GM23248 (cell line): ENCODE results near the gene SEC24B. TPM values are rescaled to one million over a fixed set of nuclear protein-coding genes. Genes with fewer than 3 reads are reported as not detected.
A peak's percentile ranks its signal among the peaks of the same experiment; 100 is the strongest.
"Not testable (repeated sequence)": the region's sequence is repeated elsewhere in the genome, so short reads cannot be mapped to it uniquely, and the experiment has no call there.

ENCODE experiments used
- DNase-seq: peaks from one replicate; pipeline ENCODE4 v3.0.0-alpha.2; 2015
- H2AFZ ChIP-seq: fragments of 200-600 bp; sonication (generic); 2 replicates; pipeline ENCODE4 v1.6.1; 2016; ENCODE audit warnings: antibody characterized with exemption
- H3F3A ChIP-seq: fragments of 200-600 bp; sonication (generic); 2 replicates; pipeline ENCODE4 v1.6.1; 2016; ENCODE audit warnings: mild to moderate bottlenecking, antibody characterized with exemption, mixed run types; ENCODE audit not compliant: insufficient read depth
- H3K27ac ChIP-seq: fragments of 200-600 bp; sonication (generic); 2 replicates; pipeline ENCODE4 v1.5.1; 2016; ENCODE audit warnings: mild to moderate bottlenecking
- H3K27me3 ChIP-seq: fragments of 200-600 bp; sonication (generic); replicated peaks from 2 replicates; pipeline ENCODE4 v1.6.1; 2016; ENCODE audit warnings: mild to moderate bottlenecking; ENCODE audit not compliant: insufficient read depth
- H3K36me3 ChIP-seq: fragments of 200-600 bp; sonication (generic); 2 replicates; pipeline ENCODE4 v1.6.1; 2016; ENCODE audit warnings: low read depth, mild to moderate bottlenecking
- H3K4me1 ChIP-seq: fragments of 200-600 bp; sonication (generic); 2 replicates; pipeline ENCODE4 v1.6.1; 2016; ENCODE audit warnings: mild to moderate bottlenecking; ENCODE audit not compliant: insufficient read depth
- H3K4me2 ChIP-seq: fragments of 200-600 bp; sonication (generic); one replicate; pipeline ENCODE4 v1.6.1; 2016; ENCODE audit warnings: mild to moderate bottlenecking; ENCODE audit not compliant: unreplicated experiment
- H3K4me3 ChIP-seq: fragments of 200-600 bp; sonication (generic); 2 replicates; pipeline ENCODE4 v1.5.1; 2016; ENCODE audit warnings: mild to moderate bottlenecking
- H3K79me2 ChIP-seq: fragments of 200-600 bp; sonication (generic); 2 replicates; pipeline ENCODE4 v1.6.1; 2016; ENCODE audit warnings: mild to moderate bottlenecking; ENCODE audit not compliant: insufficient read depth
- H3K9ac ChIP-seq: fragments of 200-600 bp; sonication (generic); 2 replicates; pipeline ENCODE4 v1.6.1; 2016; ENCODE audit warnings: mild to moderate bottlenecking
- H3K9me2 ChIP-seq: fragments of 200-600 bp; sonication (generic); 2 replicates; pipeline ENCODE4 v1.6.1; 2016; ENCODE audit warnings: mixed run types, mild to moderate bottlenecking, moderate library complexity; ENCODE audit not compliant: insufficient read depth
- H3K9me3 ChIP-seq: fragments of 200-600 bp; sonication (generic); one replicate; pipeline ENCODE4 v1.6.1; 2017; ENCODE audit warnings: low read depth
- H4K20me1 ChIP-seq: fragments of 200-600 bp; sonication (generic); 2 replicates; pipeline ENCODE4 v1.6.0; 2016; ENCODE audit not compliant: insufficient read depth
- EZH2 ChIP-seq: fragments of 200-600 bp; sonication (generic); IDR thresholded peaks from 2 replicates; pipeline ENCODE4 v1.6.1; 2018; ENCODE audit warnings: antibody characterized with exemption, mild to moderate bottlenecking; ENCODE audit not compliant: insufficient read depth, poor library complexity, severe bottlenecking
- EZH2phosphoT487 ChIP-seq: fragments of 200-600 bp; sonication (generic); IDR thresholded peaks from 2 replicates; pipeline ENCODE4 v1.6.1; 2018; ENCODE audit warnings: antibody characterized with exemption, moderate library complexity, mild to moderate bottlenecking, low read depth; ENCODE audit not compliant: insufficient read depth
- WGBS, 2 experiments: methylation state at CpG; one replicate each; pipeline ENCODE4 v1.1.6; 2015 to 2017; ENCODE audit warnings: low lambda C conversion rate in 2 of 2, low coverage in 1 of 2; ENCODE audit errors: missing lambda C conversion rate in 2 of 2; 5-methylcytosine and 5-hydroxymethylcytosine counted together
- in situ Hi-C: fragments of 300-500 bp; cut with MboI; formaldehyde crosslinking; loops from 2 replicates; pipeline ENCODE4 v1.15.0; 2020
- polyA plus RNA-seq: library from polyadenylated mRNA; unstranded; fragments of >200 nt; fragmentation: Nextera tagmentation; extraction: Ambion mirVana; gene quantifications from 2 replicates; pipeline ENCODE4 v1.2.1, GENCODE V29; 2016
- total RNA-seq: library from RNA; depleted of rRNA; stranded (reverse); fragments of >200 nt; shearing (Covaris generic); gene quantifications from 2 replicates; pipeline ENCODE4 v1.2.3, GENCODE V29; 2014

The SEC24B gene
- total and polyA plus RNA-seq, 2 experiments from 2014 or later, result 20.3 to 26.6 TPM

DNA sequence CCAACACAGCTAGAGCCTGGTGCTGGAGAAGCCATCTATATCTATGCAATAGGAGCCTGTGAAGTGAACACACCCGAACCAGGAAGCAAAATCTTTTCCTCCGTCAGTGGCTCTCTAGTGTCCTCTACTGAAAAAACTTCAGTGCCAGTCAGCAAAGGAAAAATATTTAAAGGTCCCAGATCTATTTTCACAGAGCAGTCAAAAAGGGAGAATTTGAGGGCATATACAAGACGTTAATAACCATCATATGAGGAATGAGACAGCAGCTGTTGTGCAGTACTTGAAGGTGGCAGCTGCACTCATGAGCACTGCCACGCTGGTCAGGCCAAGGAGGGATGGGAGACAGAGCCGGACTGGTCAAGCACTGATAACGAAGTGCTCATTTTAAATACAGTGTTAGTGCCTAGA is 140.8 kb downstream of the SEC24B start:
- Histone ChIP-seq H3K79me2 (peaks cover 26% of the 10 kb centered on the region), H3K27ac (no peak overlapping the region), H3K9me2 (no peaks in the 10 kb centered on the region), H3K9me3 (no peaks in the 10 kb centered on the region), H3K27me3 (no peaks in the 10 kb centered on the region), H3K4me1 (no peaks in the 10 kb centered on the region), H3K4me3 (no peak overlapping the region), H2AFZ (no peak overlapping the region), H3K4me2 (no peak overlapping the region), H4K20me1 (no peaks in the 10 kb centered on the region), H3K9ac (no peak overlapping the region), H3F3A (no peaks in the 10 kb centered on the region), H3K36me3 (no peaks in the 10 kb centered on the region)
- in situ Hi-C loops, result no loop called here
- TF ChIP-seq EZH2phosphoT487 (no peak), EZH2 (no peak)
- DNase-seq, result peak; percentile 19
- 67% methylated on average over 6 of the region's 6 CpGs for WGBS, 2 experiments

DNA sequence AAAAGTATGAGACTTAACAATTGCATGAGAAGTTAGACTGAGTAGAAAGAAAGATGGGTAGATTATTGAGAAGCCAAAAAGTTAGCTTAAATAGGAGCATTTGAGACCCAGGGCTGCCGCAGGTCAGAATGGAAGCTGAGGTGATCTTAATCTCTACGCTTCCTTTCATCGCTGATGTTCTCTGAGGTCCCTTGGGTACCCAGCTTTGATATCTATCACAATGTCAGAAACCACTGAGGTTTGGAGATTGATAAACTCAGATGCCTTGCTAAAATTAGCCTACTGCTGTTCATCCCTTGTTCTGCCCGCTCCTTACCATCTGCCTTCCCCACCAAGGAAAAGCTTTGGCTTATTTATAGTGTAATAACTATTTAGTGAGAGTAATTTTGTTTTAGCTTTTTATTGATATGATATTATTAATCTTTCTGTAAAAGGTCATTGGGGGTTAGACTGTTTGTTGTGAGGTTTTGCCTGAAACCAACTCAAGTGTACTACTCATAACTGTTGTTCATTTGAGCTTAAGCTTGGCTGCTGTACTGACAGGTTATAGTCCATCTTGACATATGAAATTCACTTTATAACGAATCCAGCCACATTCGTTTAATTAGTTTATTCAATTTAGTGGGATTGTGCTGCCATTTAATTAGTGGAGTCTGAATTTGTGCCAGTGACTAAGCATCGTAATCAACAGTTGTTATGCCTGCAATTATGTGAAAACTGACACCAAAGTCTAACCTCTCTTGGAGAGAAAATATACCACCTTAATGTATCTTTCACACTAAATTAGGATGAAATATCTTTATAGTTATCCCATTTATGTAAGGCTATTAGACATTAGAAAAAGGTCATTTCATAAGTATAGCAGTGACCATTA is 141.6 kb downstream of the SEC24B start:
- no peak overlapping the region for H3K4me2 ChIP-seq
- peaks cover 20% of the 10 kb centered on the region for H3K79me2 ChIP-seq
- no peaks in the 10 kb centered on the region for H3K9me3 ChIP-seq
- H4K20me1 ChIP-seq, result no peaks in the 10 kb centered on the region
- 93 to 98% methylated on average over 7 of the region's 7 CpGs for WGBS, 2 experiments
- no peak overlapping the region for H2AFZ ChIP-seq
- no peak overlapping the region for H3K4me3 ChIP-seq
- H3K9ac ChIP-seq, result no peak overlapping the region
- no peak for TF ChIP-seq EZH2phosphoT487
- H3K36me3 ChIP-seq, result no peaks in the 10 kb centered on the region
- H3K27ac ChIP-seq, result no peak overlapping the region
- H3K4me1 ChIP-seq, result no peaks in the 10 kb centered on the region
- in situ Hi-C loops, result no loop called here
- DNase-seq, result no peak
- no peaks in the 10 kb centered on the region for H3F3A ChIP-seq
- no peaks in the 10 kb centered on the region for H3K9me2 ChIP-seq
- H3K27me3 ChIP-seq, result no peaks in the 10 kb centered on the region

DNA sequence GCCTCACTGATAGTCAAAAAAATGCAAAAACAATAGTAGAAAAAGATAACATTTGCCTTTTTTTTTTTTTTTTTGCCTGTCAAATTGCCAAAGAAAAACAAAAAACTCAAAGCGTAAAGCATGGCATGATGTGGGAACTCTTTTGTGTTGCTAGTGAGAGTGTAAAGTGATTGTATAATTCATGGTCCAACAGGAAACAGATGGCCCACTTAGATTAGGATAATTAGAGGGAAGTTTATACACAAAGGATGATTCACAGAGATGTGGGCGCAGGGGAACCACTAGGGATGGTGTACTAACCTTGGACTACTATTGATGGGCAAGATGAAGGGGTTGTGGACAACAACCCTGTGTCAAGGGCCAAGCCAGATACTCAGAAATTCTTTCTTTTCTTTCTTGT is 142.8 kb downstream of the SEC24B start:
- H2AFZ ChIP-seq, result no peak overlapping the region
- WGBS, 2 experiments, result 80 to 92% methylated on average over 2 of the region's 2 CpGs
- no peak overlapping the region for H3K27ac ChIP-seq
- H4K20me1 ChIP-seq, result no peaks in the 10 kb centered on the region
- no peaks in the 10 kb centered on the region for H3F3A ChIP-seq
- H3K27me3 ChIP-seq, result no peaks in the 10 kb centered on the region
- H3K79me2 ChIP-seq, result peaks cover 13% of the 10 kb centered on the region; the same call in 1 of the 2 replicates
- H3K36me3 ChIP-seq, result no peaks in the 10 kb centered on the region
- TF ChIP-seq EZH2 (no peak), EZH2phosphoT487 (no peak)
- H3K4me1 ChIP-seq, result no peaks in the 10 kb centered on the region
- in situ Hi-C loops, result no loop called here
- no peaks in the 10 kb centered on the region for H3K9me3 ChIP-seq
- H3K9me2 ChIP-seq, result no peaks in the 10 kb centered on the region
- DNase-seq, result peak; percentile 10
- H3K4me2 ChIP-seq, result no peak overlapping the region
- no peak overlapping the region for H3K4me3 ChIP-seq
- no peak overlapping the region for H3K9ac ChIP-seq

DNA sequence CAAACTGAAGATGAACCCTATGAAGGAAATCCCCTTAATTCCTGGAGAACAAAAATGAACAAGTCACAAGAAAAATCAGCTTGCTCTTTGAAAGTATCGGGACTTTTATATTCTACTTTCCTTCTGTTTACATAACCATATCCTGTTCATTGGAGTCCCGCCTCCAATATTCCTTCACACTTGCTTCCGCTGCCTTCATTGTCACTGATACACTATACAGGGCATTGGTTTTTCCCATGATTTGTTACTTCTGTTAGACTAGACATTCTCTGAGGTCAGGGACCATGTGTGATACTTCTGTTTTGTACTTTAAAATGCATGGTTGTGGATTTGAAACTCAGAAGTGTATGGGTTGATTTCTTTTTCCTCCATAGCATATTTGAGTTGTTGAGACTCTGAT is 145.2 kb downstream of the SEC24B start:
- Histone ChIP-seq H3K4me2 (no peak overlapping the region), H3K36me3 (no peaks in the 10 kb centered on the region), H2AFZ (no peak overlapping the region), H3F3A (no peaks in the 10 kb centered on the region), H3K79me2 (peaks cover 4% of the 10 kb centered on the region; the same call in 1 of the 2 replicates), H3K9ac (no peak overlapping the region), H3K9me2 (no peaks in the 10 kb centered on the region), H3K27me3 (no peaks in the 10 kb centered on the region), H3K4me1 (no peaks in the 10 kb centered on the region), H4K20me1 (no peaks in the 10 kb centered on the region), H3K9me3 (no peaks in the 10 kb centered on the region), H3K4me3 (no peak overlapping the region), H3K27ac (no peak overlapping the region)
- in situ Hi-C loops, result no loop called here
- DNase-seq, result no peak
- 88 to 90% methylated on average over 3 of the region's 3 CpGs for WGBS, 2 experiments
- TF ChIP-seq EZH2, result no peak
- no peak for TF ChIP-seq EZH2phosphoT487

DNA sequence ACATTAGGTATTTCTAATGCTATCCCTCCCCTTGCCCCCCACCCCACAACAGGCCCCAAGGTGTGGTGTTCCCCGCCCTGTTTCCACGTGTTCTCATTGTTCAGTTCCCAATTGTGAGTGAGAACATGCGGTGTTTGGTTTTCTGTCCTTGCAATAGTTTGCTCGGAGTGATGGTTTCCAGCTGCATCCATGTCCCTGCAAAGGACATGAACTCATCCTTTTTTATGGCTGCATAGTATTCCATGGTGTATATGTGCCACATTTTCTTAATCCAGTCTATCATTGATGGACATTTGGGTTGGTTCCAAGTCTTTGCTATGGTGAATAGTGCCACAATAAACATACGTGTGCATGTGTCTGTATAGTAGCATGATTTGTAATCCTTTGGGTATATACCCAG is 146.4 kb downstream of the SEC24B start:
- in situ Hi-C loops, H2AFZ ChIP-seq, H3K4me3 ChIP-seq: not testable (repeated sequence)

More for the DNA sequence above, 146.4 kb downstream of the SEC24B start:
- not testable (repeated sequence) for H3F3A ChIP-seq, H3K4me1 ChIP-seq, H4K20me1 ChIP-seq, H3K79me2 ChIP-seq, H3K36me3 ChIP-seq, H3K4me2 ChIP-seq, H3K27ac ChIP-seq, DNase-seq, H3K27me3 ChIP-seq, H3K9me2 ChIP-seq, H3K9ac ChIP-seq, H3K9me3 ChIP-seq
- WGBS, 2 experiments, result 84 to 89% methylated on average over 5 of the region's 5 CpGs
